ENCODE data around the gene PSMD5.

The PSMD5 gene

GRCh38 chr9:120801441-120801840, 41.3 kb downstream of the PSMD5 start:
- DNase-seq, result no peak

- DNase-seq, result peak; percentile 98
These were observed 49.6 kb downstream of the PSMD5 start, which contains the start of gene FBXW2 for GRCh38 chr9:120792898-120793765. Gene FBXW2 (minus strand): TSS chr9:120793416. CDS start chr9:120788258, 5,158 bp downstream.

- DNase-seq, result no peak
These were observed 51.6 kb downstream of the PSMD5 start for GRCh38 chr9:120791161-120791560.

GRCh38 chr9:120787933-120788332, 54.8 kb downstream of the PSMD5 start:
- DNase-seq, result no peak

- DNase-seq, result peak; percentile 20
These were observed 59.1 kb downstream of the PSMD5 start for GRCh38 chr9:120783602-120784047.

- no peak for DNase-seq
These were observed 61.5 kb downstream of the PSMD5 start for GRCh38 chr9:120781236-120781635.

- no peak for DNase-seq
These were observed 62.4 kb downstream of the PSMD5 start for GRCh38 chr9:120780367-120780766.

GRCh38 chr9:120779227-120779626, 63.5 kb downstream of the PSMD5 start:
- no peak for DNase-seq

- DNase-seq, result no peak
These were observed 64.0 kb downstream of the PSMD5 start for GRCh38 chr9:120778758-120779157.

- no peak for DNase-seq
These were observed 65.5 kb downstream of the PSMD5 start for GRCh38 chr9:120777229-120777628.

- DNase-seq, result no peak
These were observed 65.9 kb downstream of the PSMD5 start for GRCh38 chr9:120776788-120777187.

GRCh38 chr9:120775859-120776258, 66.9 kb downstream of the PSMD5 start:
- DNase-seq, result no peak

- DNase-seq, result no peak
These were observed 68.0 kb downstream of the PSMD5 start for GRCh38 chr9:120774719-120775118.

GRCh38 chr9:120773256-120773655, 69.5 kb downstream of the PSMD5 start:
- DNase-seq, result no peak

- DNase-seq, result no peak
These were observed 71.8 kb downstream of the PSMD5 start for GRCh38 chr9:120770931-120771330.

GRCh38 chr9:120768886-120769285, 73.8 kb downstream of the PSMD5 start:
- DNase-seq, result no peak

- no peak for DNase-seq
These were observed 74.5 kb downstream of the PSMD5 start for GRCh38 chr9:120768247-120768646.

GRCh38 chr9:120767451-120767850, 75.3 kb downstream of the PSMD5 start:
- DNase-seq, result no peak

Data from NCI-H69 (cell line).